Caco-2 (cell line): ENCODE results near the gene KCNK7. TPM values are rescaled to one million over a fixed set of nuclear protein-coding genes. Genes with fewer than 3 reads are reported as not detected.

ENCODE experiments used
- BruUV-seq: library from RNA; stranded (reverse); fragments of 400-500 nt; replicated peaks from 2 replicates; lab custom pipeline; 2021; lab: Mats Ljungman, UMichigan
- CTCF ChIA-PET: fragments of 300-600 bp; sonication (Branson Sonifier 250); formaldehyde crosslinking; loops from one replicate; lab custom pipeline; 2022; ENCODE audit warnings: antibody characterized with exemption; lab: Charles Lee
- POLR2A ChIA-PET: fragments of 300-600 bp; sonication (Branson Sonifier 250); formaldehyde crosslinking; loops from one replicate; lab custom pipeline; 2022; ENCODE audit warnings: antibody characterized with exemption; lab: Charles Lee
- DNase-seq, 2 experiments: peaks; one replicate each; pipeline versions ENCODE4 v3.0.0 to v3.0.0-alpha.2; 2020 to 2022
- H3K27me3 ChIP-seq: replicated peaks from 2 replicates; pipeline ENCODE4 v1.6.0; 2011; ENCODE audit warnings: low read length; ENCODE audit not compliant: control insufficient read depth, insufficient read depth
- H3K36me3 ChIP-seq: 2 replicates; pipeline ENCODE4 v1.5.1; 2011; ENCODE audit warnings: low read length; ENCODE audit not compliant: control insufficient read depth, insufficient read depth
- H3K4me1 ChIP-seq: fragments of 250-450 bp; sonication (Bioruptor Pico); 2 replicates; pipeline ENCODE4 v1.5.1; 2020; ENCODE audit warnings: mild to moderate bottlenecking
- H3K4me3 ChIP-seq: 2 replicates; pipeline ENCODE4 v1.5.1; 2011; ENCODE audit warnings: low read depth, mild to moderate bottlenecking, control low read depth, low read length
- H3K9me3 ChIP-seq: fragments of 250-450 bp; sonication (Bioruptor Pico); 2 replicates; pipeline ENCODE4 v1.5.1; 2020; ENCODE audit warnings: mild to moderate bottlenecking, moderate library complexity
- H3K27ac Mint-ChIP-seq: one replicate; pipeline ENCODE4 v1.8.0; 2022; ENCODE audit warnings: mixed read lengths; ENCODE audit not compliant: unreplicated experiment
- H3K27me3 Mint-ChIP-seq: one replicate; pipeline ENCODE4 v1.8.0; 2022; ENCODE audit warnings: mixed read lengths; ENCODE audit not compliant: insufficient read depth, unreplicated experiment
- H3K36me3 Mint-ChIP-seq: one replicate; pipeline ENCODE4 v1.8.0; 2022; ENCODE audit warnings: mild to moderate bottlenecking, mixed read lengths; ENCODE audit not compliant: insufficient read depth, unreplicated experiment
- H3K4me1 Mint-ChIP-seq: one replicate; pipeline ENCODE4 v1.8.0; 2022; ENCODE audit warnings: low read depth, mixed read lengths; ENCODE audit not compliant: unreplicated experiment
- H3K4me3 Mint-ChIP-seq: one replicate; pipeline ENCODE4 v1.8.0; 2022; ENCODE audit warnings: mild to moderate bottlenecking, moderate library complexity, mixed read lengths; ENCODE audit not compliant: unreplicated experiment
- H3K9me3 Mint-ChIP-seq: one replicate; pipeline ENCODE4 v1.8.0; 2022; ENCODE audit warnings: mixed read lengths; ENCODE audit not compliant: unreplicated experiment
- intact Hi-C: fragments of 100-400 bp; cut with micrococcal nuclease; formaldehyde crosslinking; loops from one replicate; pipeline ENCODE4 v1.10.0; 2022; ENCODE audit not compliant: unreplicated experiment
- total RNA-seq: library from RNA; stranded (reverse); gene quantifications from 2 replicates; pipeline ENCODE4 v1.2.3, GENCODE V29; 2022
- TF ChIP-seq, protein P1 (sequence below), 2 experiments: fragments of 200-600 bp in 1 of 2; IDR thresholded peaks; 1 replicate in 1 of 2; 2 replicates in 1 of 2; pipeline versions ENCODE4 v1.5.1 to v1.8.0; 2011 to 2022; ENCODE audit warnings: antibody characterized with exemption in 1 of 2, control low read depth in 1 of 2, inconsistent platforms in 1 of 2, low read depth in 1 of 2, low read length in 1 of 2, mild to moderate bottlenecking in 1 of 2, moderate library complexity in 1 of 2; ENCODE audit not compliant: insufficient read depth in 1 of 2, severe bottlenecking in 1 of 2, unreplicated experiment in 1 of 2

The KCNK7 gene
- total RNA-seq, 1 experiment from 2014 or later: 0.39 TPM

DNA sequence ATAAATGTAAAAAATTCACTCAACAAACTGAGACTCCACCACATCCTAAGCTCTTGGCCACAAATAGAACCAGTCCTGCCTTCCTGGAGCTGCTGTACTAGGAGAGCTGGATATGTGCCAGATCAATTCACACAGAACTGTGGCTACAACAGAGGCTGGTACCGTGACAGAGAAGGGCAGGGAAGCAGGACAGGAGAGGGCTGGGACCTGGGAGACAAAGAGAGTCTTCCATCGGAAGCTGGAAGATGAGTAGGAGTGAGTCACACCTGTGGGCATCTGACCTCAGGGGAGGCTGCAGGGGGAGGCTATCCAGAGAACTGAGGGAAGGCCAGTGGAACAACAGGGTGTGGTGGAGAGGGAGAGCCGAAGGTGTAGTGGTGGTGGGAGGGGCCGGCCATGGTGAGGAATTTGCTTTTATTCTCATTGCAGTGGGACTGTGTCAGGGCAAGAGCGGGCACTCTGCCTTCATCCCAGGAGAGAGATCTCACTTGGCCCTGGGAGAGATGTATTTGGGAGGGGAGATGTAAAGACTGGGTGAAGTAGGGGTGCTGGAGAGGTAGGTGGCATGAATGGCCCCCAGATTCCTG lies 35.6 kb downstream of the KCNK7 start:
- no peaks in the 10 kb centered on the region for H3K36me3 ChIP-seq
- no TSS peak for BruUV-seq
- H3K9me3 ChIP-seq: no peaks in the 10 kb centered on the region
- Mint-ChIP-seq H3K27me3 (no peaks in the 10 kb centered on the region), H3K4me3 (peak overlapping the region; percentile 20), H3K36me3 (peaks cover 14% of the 10 kb centered on the region), H3K9me3 (no peaks in the 10 kb centered on the region), H3K27ac (peak overlapping the region; percentile 61), H3K4me1 (peaks cover 34% of the 10 kb centered on the region)
- intact Hi-C loops: no loop called here
- no peak for DNase-seq
- H3K4me1 ChIP-seq: peaks cover 52% of the 10 kb centered on the region
- no peak overlapping the region for H3K4me3 ChIP-seq
- ChIA-PET POLR2A (interaction anchor here (0.6 kb wide), 1 partner anchor 10 kb away, joined by 3 read pairs; the partner anchor contains the start of gene ZNRD2), CTCF (interaction anchor here (0.9 to 1.2 kb wide), 2 partner anchors 10 to 35 kb away, joined by 3 to 4 read pairs; partner anchors contain the start of genes SCYL1 and ZNRD2)
- no peaks in the 10 kb centered on the region for H3K27me3 ChIP-seq
- TF ChIP-seq, protein P1, sequence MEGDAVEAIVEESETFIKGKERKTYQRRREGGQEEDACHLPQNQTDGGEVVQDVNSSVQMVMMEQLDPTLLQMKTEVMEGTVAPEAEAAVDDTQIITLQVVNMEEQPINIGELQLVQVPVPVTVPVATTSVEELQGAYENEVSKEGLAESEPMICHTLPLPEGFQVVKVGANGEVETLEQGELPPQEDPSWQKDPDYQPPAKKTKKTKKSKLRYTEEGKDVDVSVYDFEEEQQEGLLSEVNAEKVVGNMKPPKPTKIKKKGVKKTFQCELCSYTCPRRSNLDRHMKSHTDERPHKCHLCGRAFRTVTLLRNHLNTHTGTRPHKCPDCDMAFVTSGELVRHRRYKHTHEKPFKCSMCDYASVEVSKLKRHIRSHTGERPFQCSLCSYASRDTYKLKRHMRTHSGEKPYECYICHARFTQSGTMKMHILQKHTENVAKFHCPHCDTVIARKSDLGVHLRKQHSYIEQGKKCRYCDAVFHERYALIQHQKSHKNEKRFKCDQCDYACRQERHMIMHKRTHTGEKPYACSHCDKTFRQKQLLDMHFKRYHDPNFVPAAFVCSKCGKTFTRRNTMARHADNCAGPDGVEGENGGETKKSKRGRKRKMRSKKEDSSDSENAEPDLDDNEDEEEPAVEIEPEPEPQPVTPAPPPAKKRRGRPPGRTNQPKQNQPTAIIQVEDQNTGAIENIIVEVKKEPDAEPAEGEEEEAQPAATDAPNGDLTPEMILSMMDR (IDR thresholded peaks at IDR 0.05; ENCODE audit: insufficient read depth in 1 of 2, low read depth in 1 of 2, low read length in 1 of 2, severe bottlenecking in 1 of 2, unreplicated experiment in 1 of 2): no peak

GRCh38 chr11:65559535-65559934 lies 36.1 kb downstream of the KCNK7 start:
- intact Hi-C loops: no loop called here
- no peaks in the 10 kb centered on the region for H3K27me3 Mint-ChIP-seq

DNA sequence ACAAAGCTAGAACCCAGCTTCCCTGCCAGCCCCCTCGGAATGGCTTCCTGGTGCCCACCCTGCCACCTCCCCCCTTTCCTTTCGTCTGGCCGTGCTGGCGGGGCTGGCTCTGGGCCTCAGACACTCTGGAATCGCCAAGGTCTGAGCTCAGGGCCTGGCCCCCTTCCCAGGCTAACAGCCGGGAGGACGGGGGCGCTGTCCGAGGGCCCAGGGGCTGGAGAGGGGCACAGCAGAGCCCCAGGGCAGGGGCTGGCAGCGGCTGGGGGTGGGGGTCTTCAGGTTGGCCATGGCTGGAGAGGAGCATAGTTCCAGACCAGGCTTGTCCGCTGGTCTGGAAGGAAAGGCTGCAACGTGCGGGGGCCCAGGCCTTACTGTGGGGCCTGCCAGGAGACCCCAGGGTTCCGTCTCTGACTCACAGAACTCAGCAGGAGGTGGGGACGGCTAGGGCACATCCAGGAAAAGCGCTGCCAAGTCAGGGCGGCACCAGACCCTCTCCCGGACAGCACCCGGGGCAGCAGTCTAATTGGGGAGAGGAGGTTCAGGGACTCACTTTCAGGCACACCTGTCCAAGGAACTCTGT lies 36.6 kb downstream of the KCNK7 start:
- H3K4me1 Mint-ChIP-seq: peaks cover 41% of the 10 kb centered on the region
- intact Hi-C loops: loop anchor here (1.0 kb wide), 1 partner anchor 11 kb away; the partner anchor contains the start of gene ZNRD2
- Histone ChIP-seq H3K9me3 (no peaks in the 10 kb centered on the region), H3K27me3 (no peaks in the 10 kb centered on the region), H3K4me3 (peak overlapping the region; percentile 70), H3K36me3 (no peaks in the 10 kb centered on the region), H3K4me1 (peaks cover 57% of the 10 kb centered on the region)
- TSS peak; percentile 92 for BruUV-seq
- H3K27me3 Mint-ChIP-seq: no peaks in the 10 kb centered on the region
- DNase-seq: no peak
- peak overlapping the region; percentile 61 for H3K27ac Mint-ChIP-seq
- ChIA-PET POLR2A (interaction anchor here (1.3 kb wide), 1 partner anchor 13 kb away, joined by 4 read pairs; the partner anchor contains the start of gene FAM89B), CTCF (interaction anchor here (0.9 kb wide), 1 partner anchor 14 kb away, joined by 3 read pairs; the partner anchor contains the start of gene FAM89B)
- H3K4me3 Mint-ChIP-seq: peak overlapping the region; percentile 75
- peaks cover 19% of the 10 kb centered on the region for H3K36me3 Mint-ChIP-seq
- H3K9me3 Mint-ChIP-seq: no peaks in the 10 kb centered on the region
- TF ChIP-seq, protein P1 (IDR thresholded peaks at IDR 0.05; ENCODE audit: insufficient read depth in 1 of 2, low read depth in 1 of 2, low read length in 1 of 2, severe bottlenecking in 1 of 2, unreplicated experiment in 1 of 2): no peak

More at GRCh38 chr11:65559535-65559934, 36.1 kb downstream of the KCNK7 start:
- peaks cover 39% of the 10 kb centered on the region for H3K4me1 Mint-ChIP-seq
- Histone ChIP-seq H3K9me3 (no peaks in the 10 kb centered on the region), H3K4me3 (no peak overlapping the region), H3K27me3 (no peaks in the 10 kb centered on the region), H3K36me3 (no peaks in the 10 kb centered on the region), H3K4me1 (peaks cover 57% of the 10 kb centered on the region)
- ChIA-PET POLR2A (interaction anchor here (1.3 kb wide), 1 partner anchor 12 kb away, joined by 4 read pairs; the partner anchor contains the start of gene FAM89B), CTCF (interaction anchor here (0.9 to 1.2 kb wide), 2 partner anchors 11 to 34 kb away, joined by 3 to 4 read pairs; partner anchors contain the start of genes SCYL1 and ZNRD2)
- peak overlapping the region; percentile 61 for H3K27ac Mint-ChIP-seq
- no TSS peak for BruUV-seq
- peaks cover 19% of the 10 kb centered on the region for H3K36me3 Mint-ChIP-seq
- H3K9me3 Mint-ChIP-seq: no peaks in the 10 kb centered on the region
- H3K4me3 Mint-ChIP-seq: peak overlapping the region; percentile 20
- TF ChIP-seq, protein P1 (IDR thresholded peaks at IDR 0.05; ENCODE audit: insufficient read depth in 1 of 2, low read depth in 1 of 2, low read length in 1 of 2, severe bottlenecking in 1 of 2, unreplicated experiment in 1 of 2): no peak
- no peak for DNase-seq
